Natural killer cell treated with Interleukin-12 subunit alpha and Interleukin-12 subunit beta and Interleukin-15 and Interleukin-18, amount 100 ng/mL, for 72 hours (primary cell): ENCODE data around the gene CPSF4. TPM values are rescaled to one million over a fixed set of nuclear protein-coding genes. Genes with fewer than 3 reads are reported as not detected.
"Not testable (repeated sequence)": the region's sequence is repeated elsewhere in the genome, so short reads cannot be mapped to it uniquely, and the experiment has no call there.

Experiments used
- ATAC-seq, 2 donors: fragments of 150-1000 bp; cut with Tn5 transposase in 1 of 2; sonication (Bioruptor Pico), chemical (Tn5 transposase) in 1 of 2; 2 replicates each; pipeline ENCODE4 v1.10.0; 2021
- DNase-seq: peaks from one replicate; pipeline ENCODE4 v3.0.0; 2022; ENCODE audit warnings: low spot score
- H3K27ac Mint-ChIP-seq, 2 donors: 1 replicate in 1 of 2; 2 replicates in 1 of 2; pipeline ENCODE4 v1.8.0; 2022; ENCODE audit warnings: mixed read lengths in 2 of 2, mild to moderate bottlenecking in 1 of 2, moderate library complexity in 1 of 2
- H3K27me3 Mint-ChIP-seq, 2 donors: 1 replicate in 1 of 2; 2 replicates in 1 of 2; pipeline ENCODE4 v1.8.0; 2022; ENCODE audit warnings: mixed read lengths in 2 of 2
- H3K36me3 Mint-ChIP-seq: one replicate; pipeline ENCODE4 v1.8.0; 2022; ENCODE audit warnings: mixed read lengths
- H3K4me1 Mint-ChIP-seq, 2 donors: 1 replicate in 1 of 2; 2 replicates in 1 of 2; pipeline ENCODE4 v1.8.0; 2022; ENCODE audit warnings: low read depth in 2 of 2, mixed read lengths in 2 of 2, mild to moderate bottlenecking in 1 of 2
- H3K4me3 Mint-ChIP-seq: one replicate; pipeline ENCODE4 v1.8.0; 2022; ENCODE audit warnings: mixed read lengths
- H3K9me3 Mint-ChIP-seq: 2 replicates; pipeline ENCODE4 v1.8.0; 2022; ENCODE audit warnings: mixed read lengths
- total RNA-seq, 2 donors: library from RNA; stranded (reverse); gene quantifications; one replicate each; pipeline ENCODE4 v1.2.3, GENCODE V29; 2022

The CPSF4 gene
- total RNA-seq, 2 donors from 2014 or later: 51.1 to 91.1 TPM

- peak; percentile 67 to 73 for ATAC-seq
- DNase-seq: peak; percentile 93
- H3K4me1 Mint-ChIP-seq: peaks cover 13 to 21% of the 10 kb centered on the region in 2 donors
- H3K27me3 Mint-ChIP-seq: no peaks in the 10 kb centered on the region
- peaks cover 13% of the 10 kb centered on the region for H3K36me3 Mint-ChIP-seq
- H3K27ac Mint-ChIP-seq: peak within 1 kb of the TSS; percentile 94 to 99
- peak within 1 kb of the TSS; percentile 96 for H3K4me3 Mint-ChIP-seq
- no peaks in the 10 kb centered on the region for H3K9me3 Mint-ChIP-seq
Measured at GRCh38 chr7:99499721-99500636, 61.2 kb downstream of the CPSF4 start, which contains the start of gene ZNF394. ZNF394 (minus strand) TSS chr7:99500281; CDS start chr7:99500093, 188 bp downstream.

DNA sequence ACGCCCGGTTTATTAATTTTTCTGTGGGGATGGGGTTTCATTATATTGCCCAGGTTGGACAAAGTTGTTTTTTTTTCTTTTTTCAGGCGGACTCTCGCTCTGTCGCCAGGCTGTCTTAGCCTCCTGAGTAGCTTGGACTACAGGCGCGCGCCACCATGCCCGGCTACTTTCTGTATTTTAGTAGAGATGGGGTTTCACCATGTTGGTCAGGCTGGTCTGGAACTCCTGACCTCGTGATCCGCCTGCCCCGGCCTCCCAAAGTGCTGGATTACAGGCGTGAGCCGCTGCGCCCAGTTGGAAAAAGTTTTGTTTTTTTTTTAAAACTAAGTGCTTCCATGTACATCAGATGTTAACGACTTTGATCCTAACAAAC, 61.9 kb downstream of the CPSF4 start:
- H3K36me3 Mint-ChIP-seq: peaks cover 13% of the 10 kb centered on the region
- peak overlapping the region; percentile 96 for H3K4me3 Mint-ChIP-seq
- H3K27ac Mint-ChIP-seq: peak overlapping the region; percentile 94 to 99
- DNase-seq: no peak
- no peaks in the 10 kb centered on the region for H3K9me3 Mint-ChIP-seq
- no peak for ATAC-seq
- peaks cover 18 to 24% of the 10 kb centered on the region in 2 donors for H3K4me1 Mint-ChIP-seq
- H3K27me3 Mint-ChIP-seq: no peaks in the 10 kb centered on the region

- peaks cover 24 to 28% of the 10 kb centered on the region in 2 donors for H3K4me1 Mint-ChIP-seq
- not testable (repeated sequence) for H3K9me3 Mint-ChIP-seq, DNase-seq, H3K27me3 Mint-ChIP-seq, ATAC-seq
- H3K36me3 Mint-ChIP-seq: peaks cover 10% of the 10 kb centered on the region
- peak overlapping the region; percentile 94 to 99 for H3K27ac Mint-ChIP-seq
- peak overlapping the region; percentile 96 for H3K4me3 Mint-ChIP-seq
Measured at GRCh38 chr7:99501236-99501635, 62.5 kb downstream of the CPSF4 start.

GRCh38 chr7:99504281-99504602, 65.5 kb downstream of the CPSF4 start:
- DNase-seq: no peak
- H3K4me1 Mint-ChIP-seq: peaks cover 21 to 23% of the 10 kb centered on the region in 2 donors
- H3K9me3 Mint-ChIP-seq: no peaks in the 10 kb centered on the region
- peak overlapping the region; percentile 91 for H3K4me3 Mint-ChIP-seq
- no peaks in the 10 kb centered on the region for H3K27me3 Mint-ChIP-seq
- peak overlapping the region; percentile 84 to 94 for H3K27ac Mint-ChIP-seq
- H3K36me3 Mint-ChIP-seq: no peaks in the 10 kb centered on the region
- ATAC-seq: no peak

DNA sequence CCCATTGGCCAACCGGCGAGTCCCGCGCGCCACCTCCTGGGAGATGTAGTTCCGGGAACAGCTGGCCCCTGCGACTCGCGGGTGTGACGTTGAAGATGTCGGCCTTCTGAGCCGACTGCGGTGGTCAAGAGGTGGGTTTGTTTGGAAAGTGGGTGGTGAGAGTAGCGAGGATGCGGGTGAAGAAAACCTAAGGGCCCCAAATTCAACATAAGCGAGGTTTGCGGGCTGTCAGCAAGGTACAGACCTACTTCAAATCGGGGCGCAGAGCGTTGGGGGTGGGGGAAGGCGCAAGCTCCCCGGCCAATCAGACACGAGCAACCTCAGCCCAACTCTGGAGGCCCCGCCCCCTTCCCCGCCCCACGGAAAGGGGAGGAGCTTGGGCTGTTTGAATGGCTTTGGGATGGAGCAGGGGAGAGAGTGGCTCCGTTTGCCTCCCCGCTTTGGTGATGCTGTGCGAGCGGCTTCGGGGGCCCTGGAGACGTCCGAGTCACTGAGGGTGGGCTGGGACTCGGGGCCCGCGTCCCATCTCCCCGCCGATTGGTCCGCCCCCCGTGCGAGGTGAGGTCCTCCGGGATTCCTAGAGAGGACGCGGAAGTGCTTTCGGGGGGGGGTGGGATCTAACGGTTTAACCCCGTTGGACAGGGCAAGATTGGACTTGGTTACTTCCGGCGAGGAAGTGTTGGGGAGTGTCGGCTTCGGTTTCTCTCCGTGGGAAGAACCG, 66.0 kb downstream of the CPSF4 start, which contains the start of gene ZKSCAN5:
TSS of gene ZKSCAN5 (plus strand) at position 60 of the 721 bp plus-strand sequence. CDS start 1,383 bp downstream, outside the sequence.
- Mint-ChIP-seq H3K4me3 (peak within 1 kb of the TSS; percentile 91), H3K27me3 (no peaks in the 10 kb centered on the region), H3K36me3 (no peaks in the 10 kb centered on the region), H3K4me1 (peaks cover 21 to 23% of the 10 kb centered on the region in 2 donors), H3K9me3 (no peaks in the 10 kb centered on the region), H3K27ac (peak within 1 kb of the TSS; percentile 84 to 94)
- ATAC-seq (peak; percentile 90 to 93), DNase-seq (peak; percentile 98)

- Mint-ChIP-seq H3K27me3 (no peaks in the 10 kb centered on the region), H3K9me3 (no peaks in the 10 kb centered on the region), H3K36me3 (no peaks in the 10 kb centered on the region), H3K27ac (peak overlapping the region; percentile 84 to 94), H3K4me1 (peaks cover 21 to 23% of the 10 kb centered on the region in 2 donors), H3K4me3 (peak overlapping the region; percentile 91)
- no peak for DNase-seq
- ATAC-seq: no peak
Measured at GRCh38 chr7:99505324-99505662, 66.5 kb downstream of the CPSF4 start.

Other genes with a start within 250 kb of the CPSF4 start
- gene KPNA7, start 230.8 kb upstream of the CPSF4 start, total RNA-seq: not detected
- not detected for gene MYH16, start 166.1 kb upstream of the CPSF4 start, total RNA-seq
- gene ARPC1A, start 113.0 kb upstream of the CPSF4 start, total RNA-seq: 10 to 100 TPM; 72.4 to 88.0 TPM
- gene ARPC1B, start 64.2 kb upstream of the CPSF4 start, total RNA-seq: 100 to 1,000 TPM; 286 to 366 TPM
- gene PDAP1, start 30.3 kb upstream of the CPSF4 start, total RNA-seq: 100 to 1,000 TPM; 114 to 145 TPM
- 100 to 1,000 TPM; 145 to 147 TPM for gene BUD31, start 30.0 kb upstream of the CPSF4 start, total RNA-seq
- gene PTCD1, start 145 bp upstream of the CPSF4 start, total RNA-seq: 10 to 100 TPM in 1 of 2 donors, 1 to 10 TPM in 1; 5.9 to 15.3 TPM
- 100 to 1,000 TPM; 167 to 319 TPM for gene ATP5MF, start 27.2 kb downstream of the CPSF4 start, total RNA-seq
- gene ZNF789, start 33.9 kb downstream of the CPSF4 start, total RNA-seq: 10 to 100 TPM; 15.3 to 38.5 TPM
- gene ZNF394, start 61.3 kb downstream of the CPSF4 start, total RNA-seq: 10 to 100 TPM; 62.0 to 70.5 TPM
- gene ZKSCAN5, start 65.7 kb downstream of the CPSF4 start, total RNA-seq: 10 to 100 TPM; 11.5 to 13.3 TPM
- gene FAM200A, start 113.2 kb downstream of the CPSF4 start, total RNA-seq: 1 to 10 TPM; 2.7 to 4.3 TPM
- gene ZNF655, start 119.7 kb downstream of the CPSF4 start, total RNA-seq: 100 to 1,000 TPM; 111 to 115 TPM
- 1 to 10 TPM in 1 of 2 donors, under 1 TPM in 1; 0.78 to 1.1 TPM for gene TMEM225B, start 159.3 kb downstream of the CPSF4 start, total RNA-seq
- gene ZSCAN25, start 178.0 kb downstream of the CPSF4 start, total RNA-seq: 10 to 100 TPM; 26.5 to 33.3 TPM
- not detected for gene CYP3A5, start 241.1 kb downstream of the CPSF4 start, total RNA-seq